ENCODE measurements around the gene MYBPH. TPM values are rescaled to one million over a fixed set of nuclear protein-coding genes. Genes with fewer than 3 reads are reported as not detected.

MYBPH gene
- total RNA-seq, 2 experiments from 2014 or later, result not detected

DNA sequence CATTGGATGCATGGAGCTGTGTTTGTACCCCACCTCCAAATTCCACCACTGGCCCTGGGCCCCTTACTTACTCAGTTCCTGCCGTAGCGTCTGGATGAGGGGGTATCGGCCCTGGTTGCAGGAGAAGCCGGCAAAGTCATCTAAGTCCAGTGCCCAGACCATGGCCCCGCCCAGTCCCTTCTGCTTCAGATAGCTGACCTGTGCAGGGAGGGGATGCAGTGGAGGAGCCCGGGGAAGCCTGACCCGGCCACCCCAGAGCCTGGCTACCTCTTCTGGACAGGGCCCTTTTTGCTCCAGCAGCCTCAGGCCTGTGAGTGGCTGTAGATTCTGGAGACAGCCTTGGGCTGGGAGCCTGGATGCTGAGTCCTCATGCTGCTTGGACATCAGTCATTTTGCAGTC lies 42.0 kb upstream of the MYBPH start:
- POLR2A ChIA-PET, result no interaction called here
- intact Hi-C loops (cut with micrococcal nuclease; ENCODE audit: unreplicated experiment), result loop anchor here (2.0 kb wide), 1 partner anchor 51 kb away; no protein-coding TSS in a partner anchor
- no TSS peak for BruUV-seq (replicated peaks)
- Histone ChIP-seq H3K9me2 (ENCODE audit: insufficient read depth, low read length) (no peaks in the 10 kb centered on the region), H3K4me1 (ENCODE audit: insufficient read depth, low read length, poor library complexity, severe bottlenecking) (no peaks in the 10 kb centered on the region), H3K9me3 (ENCODE audit: low read length) (no peaks in the 10 kb centered on the region), H2AFZ (ENCODE audit: low read length) (no peak overlapping the region), H3K4me2 (ENCODE audit: low read length) (no peak overlapping the region), H3K27ac (ENCODE audit: low read depth, low read length, poor library complexity, severe bottlenecking) (no peak overlapping the region), H3K4me3 (ENCODE audit: low read depth, low read length, poor library complexity, severe bottlenecking) (no peak overlapping the region), H3K79me2 (ENCODE audit: insufficient read depth, low read depth, low read length) (no peaks in the 10 kb centered on the region), H3K36me3 (ENCODE audit: insufficient read depth, low read length) (no peaks in the 10 kb centered on the region), H4K20me1 (ENCODE audit: insufficient read depth, low read length) (no peaks in the 10 kb centered on the region)
- CTCF ChIA-PET (ENCODE audit: unreplicated experiment), result interaction anchor here (1.0 to 1.3 kb wide), 2 partner anchors 178 to 183 kb away, joined by 3 to 9 read pairs; no protein-coding TSS in a partner anchor
- no peak for DNase-seq (ENCODE audit: low spot score)
- no peak for TF ChIP-seq CTCF (conservative IDR thresholded peaks at IDR 0.05; ENCODE audit: low read length)
- no peak for TF ChIP-seq EZH2phosphoT487 (IDR thresholded peaks at IDR 0.05; ENCODE audit: borderline replicate concordance, low read depth, low read length)

- intact Hi-C loops (cut with micrococcal nuclease; ENCODE audit: unreplicated experiment), result loop anchor here (2.0 kb wide), 1 partner anchor 50 kb away; no protein-coding TSS in a partner anchor
- Histone ChIP-seq H3K36me3 (ENCODE audit: insufficient read depth, low read length) (no peaks in the 10 kb centered on the region), H3K4me1 (ENCODE audit: insufficient read depth, low read length, poor library complexity, severe bottlenecking) (no peaks in the 10 kb centered on the region), H3K9me3 (ENCODE audit: low read length) (no peaks in the 10 kb centered on the region), H3K79me2 (ENCODE audit: insufficient read depth, low read depth, low read length) (no peaks in the 10 kb centered on the region), H3K27ac (ENCODE audit: low read depth, low read length, poor library complexity, severe bottlenecking) (no peak overlapping the region), H3K4me3 (ENCODE audit: low read depth, low read length, poor library complexity, severe bottlenecking) (no peak overlapping the region), H4K20me1 (ENCODE audit: insufficient read depth, low read length) (no peaks in the 10 kb centered on the region), H3K4me2 (ENCODE audit: low read length) (no peak overlapping the region), H3K9me2 (ENCODE audit: insufficient read depth, low read length) (no peaks in the 10 kb centered on the region), H2AFZ (ENCODE audit: low read length) (no peak overlapping the region)
- peak; percentile 48 for TF ChIP-seq CTCF (conservative IDR thresholded peaks at IDR 0.05; ENCODE audit: low read length)
- no peak for TF ChIP-seq EZH2phosphoT487 (IDR thresholded peaks at IDR 0.05; ENCODE audit: borderline replicate concordance, low read depth, low read length)
- no peak for DNase-seq (ENCODE audit: low spot score)
- POLR2A ChIA-PET, result no interaction called here
- CTCF ChIA-PET (ENCODE audit: unreplicated experiment), result interaction anchor here (1.2 to 1.3 kb wide), 2 partner anchors 51 to 177 kb away, joined by 3 to 9 read pairs; no protein-coding TSS in a partner anchor
- BruUV-seq (replicated peaks), result no TSS peak
Measured at GRCh38 chr1:203217139-203217655, 41.6 kb upstream of the MYBPH start.
